A673 (cell line): Measurements from ENCODE around the gene CDKAL1. TPM values are rescaled to one million over a fixed set of nuclear protein-coding genes. Genes with fewer than 3 reads are reported as not detected.

Experiments used
- BruUV-seq: library from RNA; stranded (reverse); fragments of 400-500 nt; replicated peaks from 2 replicates; lab custom pipeline; 2021; lab: Mats Ljungman, UMichigan
- CTCF ChIA-PET: fragments of 300-600 bp; sonication (Branson Sonifier 250); formaldehyde crosslinking; loops from one replicate; lab custom pipeline; 2022; ENCODE audit warnings: antibody characterized with exemption; lab: Charles Lee
- POLR2A ChIA-PET: fragments of 300-600 bp; sonication (Branson Sonifier 250); formaldehyde crosslinking; loops from one replicate; lab custom pipeline; 2022; ENCODE audit warnings: antibody characterized with exemption; ENCODE audit not compliant: low non-redundant PET; lab: Charles Lee
- DNase-seq: peaks from one replicate; pipeline ENCODE4 v3.0.0-alpha.2; 2015; ENCODE audit warnings: low spot score
- H3K27ac ChIP-seq: fragments of 200-600 bp; sonication (generic); 2 replicates; pipeline ENCODE4 v1.5.1; 2016; ENCODE audit warnings: mixed run types, low read depth, mild to moderate bottlenecking, mixed read lengths, antibody characterized with exemption, low read length; ENCODE audit not compliant: poor library complexity, severe bottlenecking
- H3K27me3 ChIP-seq: fragments of 200-600 bp; sonication (generic); replicated peaks from 2 replicates; pipeline ENCODE4 v1.6.1; 2017; ENCODE audit warnings: mixed run types, low read depth, mild to moderate bottlenecking, mixed read lengths, antibody characterized with exemption, low read length; ENCODE audit not compliant: insufficient read depth, poor library complexity
- H3K36me3 ChIP-seq: fragments of 200-600 bp; sonication (generic); 2 replicates; pipeline ENCODE4 v1.6.1; 2016; ENCODE audit warnings: mixed run types, mild to moderate bottlenecking, mixed read lengths, antibody characterized with exemption, low read length; ENCODE audit not compliant: insufficient read depth, poor library complexity, severe bottlenecking
- H3K4me1 ChIP-seq: fragments of 200-600 bp; sonication (generic); 2 replicates; pipeline ENCODE4 v1.6.1; 2017; ENCODE audit warnings: mixed run types, mild to moderate bottlenecking, mixed read lengths, antibody characterized with exemption, low read length; ENCODE audit not compliant: insufficient read depth, poor library complexity, severe bottlenecking
- H3K4me3 ChIP-seq: fragments of 200-600 bp; sonication (generic); 2 replicates; pipeline ENCODE4 v1.5.1; 2016; ENCODE audit warnings: low read depth, mixed run types, mild to moderate bottlenecking, mixed read lengths, low read length; ENCODE audit not compliant: poor library complexity, severe bottlenecking
- H3K9me3 ChIP-seq: fragments of 200-600 bp; sonication (generic); 2 replicates; pipeline ENCODE4 v1.6.1; 2016; ENCODE audit warnings: mixed run types, low read depth, mild to moderate bottlenecking, mixed read lengths, antibody characterized with exemption, low read length; ENCODE audit not compliant: poor library complexity, severe bottlenecking
- EZH2 ChIP-seq: fragments of 200-600 bp; sonication (generic); IDR thresholded peaks from 2 replicates; pipeline ENCODE4 v1.6.1; 2017; ENCODE audit warnings: borderline replicate concordance, low read depth, mild to moderate bottlenecking, mixed read lengths, antibody characterized with exemption, low read length; ENCODE audit not compliant: poor library complexity, severe bottlenecking
- intact Hi-C: fragments of 100-400 bp; cut with micrococcal nuclease; formaldehyde crosslinking; loops from one replicate; pipeline ENCODE4 v1.10.0; 2022; ENCODE audit not compliant: unreplicated experiment
- total RNA-seq: library from RNA; stranded (reverse); gene quantifications from 2 replicates; pipeline ENCODE4 v1.2.3, GENCODE V29; 2021
- TF ChIP-seq, protein P1 (sequence below): fragments of 300-800, 200-600 bp; sonication (generic); conservative IDR thresholded peaks from 2 replicates; pipeline ENCODE4 v1.5.1; 2017; ENCODE audit warnings: low read depth, mild to moderate bottlenecking, antibody characterized with exemption, low read length, moderate library complexity, mixed read lengths

The CDKAL1 gene
- total RNA-seq, 1 experiment from 2014 or later: 35.5 TPM

DNA sequence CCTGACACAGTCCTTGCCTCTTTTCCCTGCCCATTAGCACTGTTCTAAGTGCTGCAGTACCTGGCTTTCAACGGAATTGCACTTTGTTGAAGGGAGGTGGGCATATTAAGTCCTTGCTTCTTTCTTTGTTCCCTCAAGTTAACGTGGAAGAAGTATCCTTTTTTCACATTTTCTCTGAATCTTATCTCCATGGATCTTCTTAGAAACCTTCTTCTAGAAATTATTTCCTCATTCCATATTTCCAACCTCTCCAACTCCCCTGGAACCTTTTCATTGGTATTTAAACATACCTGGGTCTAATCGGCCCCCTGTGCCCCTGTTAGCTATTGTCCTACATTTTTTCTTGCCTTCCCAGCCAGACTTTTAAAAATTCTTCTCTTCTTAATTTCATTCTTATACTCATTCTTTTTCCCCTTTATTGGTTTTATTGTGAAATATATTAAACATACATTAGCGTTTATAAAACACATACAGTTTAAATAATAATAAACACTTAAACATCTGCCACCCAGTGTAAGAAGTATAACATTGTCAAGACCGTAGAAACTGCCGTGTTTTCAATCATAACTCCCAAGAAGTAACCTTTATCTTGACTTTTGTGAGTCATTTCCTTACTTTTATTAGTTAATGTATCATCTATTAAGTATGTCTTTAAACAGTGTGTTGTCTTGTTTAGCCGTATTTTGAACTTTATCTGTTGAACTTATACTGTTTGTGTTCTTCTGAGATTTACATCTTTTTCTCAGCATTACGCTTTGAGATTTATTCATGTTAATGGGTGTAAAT lies 118.2 kb downstream of the CDKAL1 start:
- no TSS peak for BruUV-seq
- H3K4me1 ChIP-seq: no peaks in the 10 kb centered on the region
- H3K9me3 ChIP-seq: no peaks in the 10 kb centered on the region
- CTCF ChIA-PET: no interaction called here
- intact Hi-C loops: no loop called here
- POLR2A ChIA-PET: interaction anchor here (0.5 kb wide), 1 partner anchor 16 kb away, joined by 7 read pairs; no protein-coding TSS in a partner anchor
- H3K27me3 ChIP-seq: no peaks in the 10 kb centered on the region
- H3K36me3 ChIP-seq: no peaks in the 10 kb centered on the region
- no peak overlapping the region for H3K4me3 ChIP-seq
- TF ChIP-seq EZH2: no peak
- TF ChIP-seq, protein P1, sequence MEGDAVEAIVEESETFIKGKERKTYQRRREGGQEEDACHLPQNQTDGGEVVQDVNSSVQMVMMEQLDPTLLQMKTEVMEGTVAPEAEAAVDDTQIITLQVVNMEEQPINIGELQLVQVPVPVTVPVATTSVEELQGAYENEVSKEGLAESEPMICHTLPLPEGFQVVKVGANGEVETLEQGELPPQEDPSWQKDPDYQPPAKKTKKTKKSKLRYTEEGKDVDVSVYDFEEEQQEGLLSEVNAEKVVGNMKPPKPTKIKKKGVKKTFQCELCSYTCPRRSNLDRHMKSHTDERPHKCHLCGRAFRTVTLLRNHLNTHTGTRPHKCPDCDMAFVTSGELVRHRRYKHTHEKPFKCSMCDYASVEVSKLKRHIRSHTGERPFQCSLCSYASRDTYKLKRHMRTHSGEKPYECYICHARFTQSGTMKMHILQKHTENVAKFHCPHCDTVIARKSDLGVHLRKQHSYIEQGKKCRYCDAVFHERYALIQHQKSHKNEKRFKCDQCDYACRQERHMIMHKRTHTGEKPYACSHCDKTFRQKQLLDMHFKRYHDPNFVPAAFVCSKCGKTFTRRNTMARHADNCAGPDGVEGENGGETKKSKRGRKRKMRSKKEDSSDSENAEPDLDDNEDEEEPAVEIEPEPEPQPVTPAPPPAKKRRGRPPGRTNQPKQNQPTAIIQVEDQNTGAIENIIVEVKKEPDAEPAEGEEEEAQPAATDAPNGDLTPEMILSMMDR: no peak
- peak; percentile 35 for DNase-seq
- no peak overlapping the region for H3K27ac ChIP-seq

DNA sequence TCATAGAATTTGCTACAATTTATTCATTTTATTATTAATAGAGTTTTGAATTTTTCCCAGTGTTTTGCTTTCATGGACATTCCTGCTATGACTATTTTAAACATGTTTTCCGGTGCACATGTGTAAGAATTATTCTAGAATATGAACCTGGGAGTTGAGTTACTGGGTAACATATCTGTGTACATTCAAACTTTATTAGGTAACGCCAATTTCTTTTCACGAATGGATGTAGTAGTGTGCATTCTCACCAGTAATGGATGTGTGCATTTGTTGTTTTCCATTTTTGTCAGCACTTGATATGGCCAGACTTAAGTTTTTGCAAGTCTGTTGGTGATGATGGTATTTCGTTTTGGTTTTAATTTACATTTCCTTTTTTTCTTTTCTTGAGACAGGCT lies 118.8 kb downstream of the CDKAL1 start:
- CTCF ChIA-PET: no interaction called here
- BruUV-seq: no TSS peak

DNA sequence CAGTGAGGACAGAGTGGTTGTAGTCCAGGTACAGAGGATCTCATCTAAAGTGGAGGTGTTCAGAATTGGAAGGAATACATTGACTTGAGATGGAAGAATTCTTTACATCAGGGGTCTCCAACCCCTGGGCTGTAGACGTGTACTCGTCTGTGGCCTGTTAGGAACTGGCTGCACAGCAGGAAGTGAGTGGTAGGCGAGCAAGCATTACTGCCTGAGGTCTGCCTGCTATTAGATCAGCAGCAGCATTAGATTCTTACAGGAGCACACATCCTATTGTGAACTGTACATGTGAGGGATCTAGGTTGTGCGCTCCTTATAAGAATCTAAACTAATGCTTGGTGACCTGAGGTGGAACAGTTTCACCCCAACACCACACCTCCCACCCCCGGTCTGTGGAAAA lies 121.1 kb downstream of the CDKAL1 start:
- CTCF ChIA-PET: no interaction called here
- POLR2A ChIA-PET: no interaction called here

More for the DNA sequence above, 118.8 kb downstream of the CDKAL1 start:
- H3K36me3 ChIP-seq: no peaks in the 10 kb centered on the region
- TF ChIP-seq, protein P1: no peak
- H3K9me3 ChIP-seq: no peaks in the 10 kb centered on the region
- no peaks in the 10 kb centered on the region for H3K4me1 ChIP-seq
- no peak overlapping the region for H3K4me3 ChIP-seq
- POLR2A ChIA-PET: interaction anchor here (0.5 kb wide), 1 partner anchor 17 kb away, joined by 7 read pairs; no protein-coding TSS in a partner anchor
- DNase-seq: no peak
- H3K27me3 ChIP-seq: no peaks in the 10 kb centered on the region
- intact Hi-C loops: no loop called here
- no peak overlapping the region for H3K27ac ChIP-seq

More for the DNA sequence above, 121.1 kb downstream of the CDKAL1 start:
- no peaks in the 10 kb centered on the region for H3K36me3 ChIP-seq
- H3K4me3 ChIP-seq: no peak overlapping the region
- DNase-seq: no peak
- no peak overlapping the region for H3K27ac ChIP-seq
- no peaks in the 10 kb centered on the region for H3K9me3 ChIP-seq
- TF ChIP-seq, protein P1: no peak
- no peak for TF ChIP-seq EZH2
- BruUV-seq: no TSS peak
- intact Hi-C loops: no loop called here
- H3K27me3 ChIP-seq: no peaks in the 10 kb centered on the region
- H3K4me1 ChIP-seq: no peaks in the 10 kb centered on the region
